ELR (cell line): ENCODE data around the gene SESN1.
"Not testable (repeated sequence)": the region's sequence is repeated elsewhere in the genome, so short reads cannot be mapped to it uniquely, and the experiment has no call there.

ENCODE experiments used
- DNase-seq: peaks from one replicate; pipeline ENCODE4 v3.0.0-alpha.2; 2015; ENCODE audit warnings: low read depth

Gene SESN1

DNA sequence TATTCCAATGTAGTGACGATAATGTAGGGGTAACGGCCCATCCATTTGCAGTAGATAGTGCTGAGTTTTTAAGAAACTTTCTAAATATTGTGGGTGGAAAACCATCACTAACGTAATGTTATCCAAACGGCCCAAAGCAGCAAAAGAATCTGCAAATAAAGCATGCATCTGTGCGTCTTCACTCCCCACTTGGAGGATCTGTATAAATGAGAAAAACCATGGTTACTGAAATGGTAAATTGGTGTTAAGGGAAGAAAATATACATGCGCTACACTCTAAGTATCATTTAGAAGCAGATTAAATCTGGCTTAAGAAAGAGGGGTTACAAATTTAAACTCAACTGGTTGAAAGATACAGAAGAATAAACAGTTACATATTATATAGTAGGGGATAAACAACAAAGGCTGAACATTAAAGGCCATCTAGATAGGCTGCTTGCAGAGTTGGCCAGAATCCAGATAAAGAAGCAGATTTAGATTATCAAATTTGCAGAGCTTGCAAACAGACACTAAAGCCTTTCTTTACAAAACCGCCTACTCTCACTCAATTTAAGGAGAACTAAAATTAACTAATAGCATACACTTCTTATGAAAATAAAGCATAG lies 93.3 kb downstream of the SESN1 start:
- DNase-seq, result no peak

DNA sequence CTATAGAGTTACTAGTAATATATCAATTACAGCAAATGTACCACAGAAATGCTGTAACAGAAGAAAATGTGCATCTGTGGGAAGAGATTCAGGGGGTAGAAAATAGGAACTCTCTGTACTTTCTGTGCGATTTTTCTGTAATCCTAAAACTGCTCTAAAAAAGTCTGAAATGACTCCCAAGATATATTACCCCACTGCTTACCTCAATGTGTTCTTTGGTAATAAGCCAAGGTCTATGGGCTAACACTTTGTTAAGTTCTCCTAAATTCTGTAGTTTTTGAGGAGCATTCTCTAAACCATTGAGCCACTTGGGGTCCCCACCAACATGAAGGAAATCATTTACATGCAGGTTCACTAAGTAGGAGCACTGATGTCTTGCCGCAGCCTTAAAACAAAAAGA lies 94.4 kb downstream of the SESN1 start:
- no peak for DNase-seq

DNA sequence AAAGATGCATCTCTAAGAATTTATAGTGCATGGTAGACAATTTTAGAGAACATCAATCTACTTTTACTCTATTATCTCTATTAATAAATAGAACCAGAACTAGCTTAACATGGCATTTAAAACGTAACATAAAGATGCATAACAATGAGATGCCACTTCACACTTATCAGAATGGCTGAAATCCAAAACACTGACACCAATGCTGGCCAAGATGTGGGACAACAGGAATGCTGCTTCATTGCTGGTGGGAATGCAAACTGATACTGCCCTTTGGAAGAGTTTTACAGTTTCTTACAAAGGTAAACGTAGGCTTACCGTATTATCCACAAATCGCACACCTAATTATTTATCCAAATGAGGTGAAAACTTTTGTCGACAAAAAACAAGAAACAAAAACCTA lies 95.2 kb downstream of the SESN1 start:
- DNase-seq, result no peak

DNA sequence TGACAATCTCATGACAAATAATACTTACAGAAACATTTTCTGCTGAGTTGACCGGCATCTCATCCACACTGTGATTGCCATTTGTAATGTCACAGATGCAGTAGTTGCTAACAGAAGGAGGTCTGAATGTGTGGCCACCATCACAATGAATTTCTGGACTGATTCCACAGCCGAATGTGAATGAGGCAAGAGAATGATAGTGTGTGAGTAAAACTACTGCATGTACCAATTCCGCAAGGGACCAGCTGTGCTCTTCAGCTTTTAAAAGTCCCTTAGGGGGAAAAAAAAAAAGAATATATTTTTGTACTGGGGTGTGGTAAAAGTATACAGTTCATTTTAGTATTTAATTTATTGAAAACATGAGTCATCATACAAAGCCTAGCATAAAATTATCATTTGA lies 96.2 kb downstream of the SESN1 start:
- no peak for DNase-seq

DNA sequence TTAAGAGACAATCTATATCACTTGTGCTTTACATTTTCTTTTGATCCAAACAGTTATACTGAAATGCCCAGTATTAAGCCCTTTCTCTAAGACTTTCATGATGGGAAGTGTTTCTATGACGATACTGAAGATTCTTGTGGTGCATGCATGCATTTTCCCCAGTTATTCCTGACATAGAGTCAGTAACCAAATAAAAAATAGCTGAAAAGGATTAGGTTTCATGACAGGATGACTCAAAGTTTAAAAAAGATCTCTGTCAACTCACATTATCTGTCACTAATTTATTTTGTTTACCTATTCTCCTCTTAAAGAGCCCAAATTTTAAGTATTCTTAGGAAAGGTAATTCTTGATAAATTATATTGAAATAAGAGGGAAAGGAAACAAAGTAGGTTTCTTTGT lies 98.4 kb downstream of the SESN1 start:
- no peak for DNase-seq

DNA sequence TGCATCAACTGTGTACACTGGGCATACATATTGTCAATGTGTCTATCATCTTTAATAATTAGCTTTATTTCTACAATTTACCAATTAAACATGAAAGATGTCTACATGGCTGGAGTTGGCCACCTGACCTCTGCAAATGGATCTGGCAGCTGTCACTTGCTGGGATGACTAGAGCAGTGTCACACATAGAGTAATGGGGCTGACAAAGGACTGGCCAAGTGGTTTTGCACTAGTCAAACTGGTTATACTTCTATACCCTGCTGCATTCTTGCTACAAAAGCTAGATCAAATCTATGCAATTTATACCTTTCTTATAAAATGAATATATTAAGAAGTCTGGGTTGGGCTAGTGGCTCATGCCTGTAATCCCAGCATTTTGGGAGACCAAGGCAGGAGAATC lies 99.3 kb downstream of the SESN1 start:
- DNase-seq, result no peak

DNA sequence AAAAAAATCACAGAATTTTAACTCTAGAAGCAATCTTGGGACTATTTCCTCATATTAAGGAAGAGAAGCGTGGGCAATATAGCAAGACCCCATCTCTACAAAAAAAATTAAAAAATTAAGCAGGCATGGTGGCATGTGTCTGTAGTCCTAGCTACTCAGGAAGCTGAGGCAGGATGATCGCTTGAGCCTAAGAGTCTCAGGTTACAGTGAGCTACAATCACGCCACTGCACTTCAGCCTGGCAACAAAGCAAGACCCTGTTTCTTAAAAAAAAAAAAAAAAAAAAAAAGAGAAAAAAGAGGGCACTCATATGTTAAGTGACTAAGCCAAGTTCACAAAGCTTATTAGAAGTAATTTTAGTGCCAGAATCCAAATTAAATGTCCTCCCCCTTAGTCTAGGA lies 100.8 kb downstream of the SESN1 start:
- DNase-seq, result no peak

DNA sequence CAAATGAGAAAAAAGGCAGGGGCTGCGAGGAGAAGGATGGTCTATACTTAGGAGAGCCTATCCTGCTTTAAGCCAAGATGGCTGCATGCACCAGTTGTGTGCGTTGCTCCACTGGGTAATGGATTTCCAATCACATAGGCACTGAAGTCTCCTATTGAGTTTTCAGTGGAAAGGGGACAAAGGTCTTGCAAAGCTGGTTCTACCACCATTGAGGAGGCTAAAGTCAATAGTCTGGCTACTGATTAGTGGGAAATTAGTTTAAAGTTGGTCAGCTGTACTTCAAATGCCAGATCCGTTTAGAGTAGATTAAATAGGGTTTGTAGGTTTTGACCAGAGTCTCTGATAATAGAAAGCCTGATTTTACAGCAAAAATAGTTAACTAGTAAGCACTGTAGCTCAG lies 104.9 kb downstream of the SESN1 start:
- DNase-seq, result no peak

DNA sequence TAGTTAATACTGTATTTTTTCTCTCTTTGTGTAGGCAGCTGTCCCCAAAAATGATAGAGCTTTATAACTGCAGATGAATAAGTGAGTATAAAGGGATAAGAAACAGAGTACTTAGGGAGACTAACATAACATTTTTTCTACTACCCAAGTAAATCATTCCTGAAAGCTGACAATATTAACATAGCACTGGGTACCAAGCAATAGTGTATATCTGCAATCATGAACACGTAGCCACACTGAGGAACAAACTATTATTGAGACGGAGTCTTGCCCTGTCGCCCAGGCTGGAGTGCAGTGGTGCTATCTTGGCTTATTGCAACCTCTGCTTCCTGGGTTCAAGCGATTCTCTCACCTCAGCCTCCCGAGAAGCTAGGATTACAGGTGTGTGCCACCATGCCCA lies 105.9 kb downstream of the SESN1 start:
- DNase-seq, result no peak

DNA sequence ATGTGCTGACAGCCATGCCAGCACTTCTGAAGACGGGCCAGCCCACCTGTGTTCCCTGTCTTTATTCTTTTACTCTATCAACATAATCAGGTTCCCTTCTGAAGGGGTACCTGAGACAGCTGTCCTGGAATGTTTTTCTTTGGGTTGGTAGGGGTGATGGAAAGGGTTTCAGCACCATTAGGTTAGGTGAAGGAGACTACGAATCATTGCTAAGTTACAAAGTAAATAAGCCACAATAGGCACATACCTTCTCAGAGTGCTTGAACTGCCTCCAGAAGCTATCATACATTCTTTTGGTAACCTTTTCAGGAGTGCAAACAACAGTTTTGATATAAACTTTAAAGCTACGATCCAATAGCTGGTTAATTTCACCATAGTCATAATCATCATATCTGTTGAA lies 106.3 kb downstream of the SESN1 start:
- no peak for DNase-seq

DNA sequence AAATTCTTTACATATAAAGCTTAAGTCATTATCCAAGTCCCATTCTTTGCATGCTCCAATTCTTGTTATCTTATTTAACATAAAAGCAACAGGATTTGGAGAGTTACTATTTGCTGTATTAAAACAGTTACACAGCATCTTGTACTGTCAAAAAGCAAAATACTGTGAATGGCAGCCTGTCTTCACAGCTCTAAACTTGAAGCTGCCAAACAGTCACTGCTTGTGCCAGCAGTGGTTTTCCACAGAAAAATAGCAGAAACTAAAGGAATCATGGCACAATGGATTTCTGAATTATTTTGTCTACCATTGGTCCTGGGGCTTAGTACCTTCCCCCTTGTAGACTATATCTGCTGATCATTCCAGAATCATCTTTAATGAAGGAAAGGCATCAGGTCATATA lies 107.5 kb downstream of the SESN1 start:
- DNase-seq, result no peak

DNA sequence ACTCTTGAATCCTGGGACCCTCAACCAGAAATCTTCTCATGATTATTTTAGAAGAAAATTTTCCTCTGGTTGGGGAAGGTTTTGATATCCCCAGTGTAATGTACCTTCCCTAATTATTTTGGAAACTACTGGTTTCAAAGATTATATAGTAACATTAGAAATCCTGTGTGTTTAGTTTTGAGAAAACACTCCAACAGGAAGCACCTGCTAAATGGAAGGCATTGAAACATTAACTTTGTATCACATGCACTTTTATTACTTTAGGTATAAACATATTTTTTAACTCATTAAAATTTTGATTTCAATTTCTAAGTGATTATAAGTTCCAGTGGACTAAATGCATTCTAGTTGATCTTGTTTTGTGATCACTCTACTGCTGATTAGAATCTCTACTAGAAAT lies 109.3 kb downstream of the SESN1 start:
- DNase-seq, result no peak

DNA sequence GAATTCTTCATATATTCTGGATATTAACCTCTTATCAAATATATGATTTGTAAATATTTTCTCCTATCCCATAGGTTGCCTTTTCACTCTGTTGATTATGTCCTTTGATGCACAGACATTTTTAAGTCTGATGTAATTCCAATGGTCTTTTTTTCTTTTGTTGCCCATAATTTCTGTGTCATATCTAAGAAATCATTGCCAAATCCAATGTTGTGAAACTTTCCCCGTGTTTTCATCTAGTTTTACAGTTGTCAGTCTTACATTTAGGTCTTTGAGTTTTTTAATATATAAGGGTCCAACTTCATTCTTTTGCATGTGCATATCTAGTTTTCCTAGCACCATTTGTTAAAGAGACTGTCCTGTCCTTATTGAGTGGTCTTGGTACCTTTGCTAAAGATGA lies 111.5 kb downstream of the SESN1 start:
- no peak for DNase-seq

DNA sequence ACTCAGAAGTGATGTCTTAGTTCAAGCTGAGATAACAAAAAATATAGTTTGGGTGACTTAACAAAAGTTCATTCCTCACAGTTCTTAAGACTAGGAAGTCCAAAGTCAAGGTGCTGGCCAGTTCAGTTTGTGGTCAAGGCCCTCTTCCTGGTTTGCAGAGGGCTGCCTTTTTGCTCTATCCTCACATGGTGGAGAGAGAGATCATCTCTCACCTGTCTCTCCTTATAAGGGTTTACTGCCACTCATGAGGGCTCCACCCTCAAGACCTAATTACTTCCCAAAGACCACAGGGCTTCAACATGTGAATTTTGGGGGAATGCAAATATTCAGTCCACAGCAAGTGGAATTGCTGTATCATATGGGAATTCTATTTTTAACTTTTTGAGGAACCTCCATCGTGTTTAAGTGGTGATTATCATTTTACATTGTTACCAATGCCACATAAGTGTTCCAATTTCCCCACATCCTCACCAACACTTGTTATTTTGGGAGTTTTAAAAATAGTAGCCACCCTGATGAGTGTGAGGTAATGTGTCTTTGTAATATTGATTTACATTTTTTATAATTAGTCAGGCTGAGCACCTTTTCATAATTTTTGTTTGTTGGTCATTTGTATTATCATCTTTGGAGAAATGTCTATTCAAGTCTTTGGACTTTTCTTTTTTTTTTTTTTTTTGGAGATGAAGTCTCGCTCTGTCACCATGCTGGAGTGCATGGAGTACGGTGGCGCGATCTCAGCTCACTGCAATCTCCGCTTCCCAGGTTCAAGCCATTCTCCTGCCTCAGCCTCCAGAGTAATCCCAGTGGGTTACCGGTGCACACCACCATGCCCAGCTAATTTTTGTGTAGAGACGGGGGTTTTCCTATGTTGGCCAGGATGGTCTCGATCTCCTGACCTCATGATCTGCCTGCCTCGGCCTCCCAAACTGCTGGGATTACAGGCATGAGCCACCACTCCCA lies 112.2 kb downstream of the SESN1 start:
- DNase-seq, result no peak

DNA sequence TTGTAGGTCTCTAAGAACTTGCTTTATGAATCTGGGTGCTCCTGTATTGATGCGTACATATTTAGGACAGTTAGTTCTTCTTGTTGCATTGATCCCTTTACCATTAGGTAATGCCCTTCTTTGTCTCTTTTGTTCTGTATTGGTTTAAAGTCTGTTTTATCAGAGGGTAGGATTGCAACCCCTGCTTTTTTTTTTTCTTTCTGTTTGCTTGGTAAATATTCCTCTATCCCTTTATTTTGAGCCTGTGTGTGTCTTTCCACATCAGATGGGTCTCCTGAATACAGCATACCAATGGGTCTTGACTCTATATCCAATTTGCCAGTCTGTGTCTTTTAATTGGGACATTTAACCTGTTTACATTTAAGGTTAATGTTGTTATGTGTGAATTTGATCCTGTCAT lies 116.0 kb downstream of the SESN1 start:
- not testable (repeated sequence) for DNase-seq

DNA sequence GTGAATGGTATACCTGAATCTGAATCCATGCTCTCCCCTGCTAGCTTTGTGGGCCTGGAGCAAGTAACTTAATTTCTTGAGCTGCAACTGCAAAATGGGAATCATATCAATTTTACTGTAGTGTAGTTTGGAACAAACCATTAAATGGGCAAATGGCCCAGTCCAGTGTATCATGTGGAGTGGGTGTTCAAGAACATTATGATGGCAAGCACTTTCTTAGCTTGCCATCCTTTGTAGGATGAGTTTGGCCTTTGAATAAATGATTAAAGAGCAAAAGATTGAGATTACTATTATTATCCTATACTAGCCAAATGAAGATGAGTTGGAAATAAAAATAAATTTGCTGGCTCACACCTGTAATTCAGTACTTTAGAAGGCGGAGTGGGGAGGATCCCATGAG lies 120.4 kb downstream of the SESN1 start:
- no peak for DNase-seq

DNA sequence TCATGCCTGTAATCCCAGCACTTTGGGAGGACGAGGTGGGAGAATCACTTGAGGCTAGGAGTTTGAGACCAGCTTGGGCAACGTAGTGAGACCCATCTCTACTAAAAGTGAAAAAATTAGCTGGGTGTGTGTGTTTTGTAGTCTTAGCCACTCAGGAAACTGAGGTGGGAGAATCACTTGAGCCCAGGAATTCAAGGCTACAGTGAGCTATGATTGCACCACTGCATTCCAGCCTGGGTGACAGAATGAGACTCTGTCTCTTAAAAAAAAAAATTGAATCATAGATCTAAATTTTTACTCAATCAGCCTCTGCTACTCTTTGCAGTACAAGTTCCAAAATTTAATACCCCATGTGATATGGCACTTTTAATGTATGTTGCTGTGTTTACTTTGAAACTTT lies 124.9 kb downstream of the SESN1 start:
- no peak for DNase-seq

DNA sequence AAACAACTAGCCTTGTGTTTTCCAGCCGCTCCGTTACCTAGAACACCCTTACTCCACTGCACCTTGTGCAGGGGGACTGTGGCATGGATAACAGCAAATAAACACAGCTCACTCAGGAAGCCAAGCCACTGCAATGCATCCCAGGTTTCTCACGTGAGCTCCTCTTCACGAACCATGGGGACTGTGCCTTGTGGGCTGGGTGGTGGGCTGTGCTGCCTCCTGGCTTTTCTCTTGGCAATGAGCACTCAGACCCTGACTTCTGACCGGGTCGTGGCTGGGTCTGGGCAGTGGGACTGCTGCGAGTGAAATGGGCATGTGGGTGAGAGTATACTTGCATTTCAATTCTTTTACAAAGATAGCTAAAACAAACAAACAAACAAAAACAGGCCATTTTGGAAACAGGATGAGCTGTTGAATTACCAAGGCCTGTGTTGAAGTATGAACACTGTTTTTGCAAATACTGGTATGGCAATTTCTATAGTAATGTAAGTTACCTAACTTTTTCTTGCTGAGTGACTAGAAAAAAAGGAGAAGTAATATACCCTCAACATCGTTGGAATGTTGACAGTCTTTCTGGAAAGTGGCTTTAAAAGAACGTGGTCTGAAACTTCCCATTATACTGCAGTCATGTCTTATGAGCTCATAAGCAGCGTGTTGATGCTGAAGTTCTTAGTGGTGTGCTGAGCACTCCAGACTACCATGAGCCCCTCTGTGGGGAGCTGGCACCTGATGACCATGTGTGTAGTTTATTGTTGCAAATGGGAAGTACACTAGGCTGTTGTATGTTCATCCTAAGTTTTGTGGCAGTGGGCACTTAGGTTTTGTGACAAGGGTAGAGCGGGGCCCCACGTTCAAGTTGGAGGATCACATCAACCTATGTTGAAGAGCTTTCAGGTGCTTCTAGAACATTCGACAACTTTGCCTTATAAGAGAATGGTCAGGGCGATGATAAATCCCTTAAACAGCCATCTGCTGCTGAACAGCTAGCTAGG lies 126.0 kb downstream of the SESN1 start:
- no peak for DNase-seq

DNA sequence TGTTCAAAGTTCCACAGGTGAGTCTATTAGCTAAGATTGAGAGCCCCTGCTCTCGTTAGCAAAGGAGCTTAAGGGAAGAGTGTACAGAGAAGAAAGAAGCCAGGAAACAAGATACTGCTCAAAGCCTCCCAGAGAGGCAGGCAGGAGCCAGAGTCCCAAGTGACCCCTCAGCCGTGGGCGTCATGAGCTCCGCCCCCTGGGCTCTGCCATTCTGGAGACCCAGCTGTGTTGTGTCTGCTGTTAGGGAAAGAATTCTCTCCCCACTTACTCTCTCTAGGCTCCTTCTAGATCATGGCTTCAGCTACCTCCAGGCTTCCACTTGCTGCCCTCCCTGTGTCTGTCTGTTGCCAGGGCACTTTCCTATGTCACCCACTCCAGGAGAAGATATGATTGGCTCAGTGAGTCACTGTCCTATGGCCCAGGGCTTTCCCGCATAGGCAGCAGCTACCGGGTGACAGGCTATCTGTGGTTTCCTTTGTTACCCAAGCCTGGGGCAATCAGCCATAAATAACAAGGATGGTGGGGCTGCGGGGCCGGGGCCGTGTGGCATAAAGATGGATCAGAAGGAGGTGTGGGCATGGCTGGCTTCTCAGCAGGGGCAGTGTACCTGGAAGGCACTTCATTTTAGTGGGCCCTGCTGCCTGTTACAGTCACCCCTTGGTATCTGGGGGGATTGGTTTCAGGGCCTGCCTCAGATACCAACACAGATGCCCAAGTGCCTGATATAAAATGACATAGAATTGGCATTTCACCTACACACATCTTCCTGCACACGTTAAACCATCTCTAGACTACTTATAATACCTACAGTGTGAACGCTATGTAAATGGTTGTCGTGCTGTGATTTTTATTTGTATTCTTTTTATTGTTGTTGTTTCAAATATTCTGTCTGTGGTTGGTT lies 127.5 kb downstream of the SESN1 start:
- peak; percentile 73 for DNase-seq

DNA sequence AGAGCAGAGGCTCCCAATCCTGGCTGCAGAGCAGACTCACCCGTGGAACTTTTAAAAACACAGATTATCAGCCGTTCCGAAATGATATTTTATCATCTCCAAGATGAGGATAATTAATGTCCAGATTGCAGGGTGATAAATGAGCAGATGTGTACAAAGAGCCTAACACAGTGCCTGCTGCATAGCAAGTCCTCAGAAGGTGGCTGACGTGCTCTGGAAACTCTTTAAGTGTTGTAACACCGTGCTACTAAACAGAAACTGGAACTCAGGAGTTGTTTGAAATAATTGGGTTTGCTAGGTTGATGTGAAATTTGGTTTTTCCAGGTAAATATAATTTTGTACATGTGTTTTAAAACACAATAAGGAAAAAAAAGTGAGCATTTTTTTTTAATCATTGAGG lies 128.4 kb downstream of the SESN1 start:
- DNase-seq, result no peak

DNA sequence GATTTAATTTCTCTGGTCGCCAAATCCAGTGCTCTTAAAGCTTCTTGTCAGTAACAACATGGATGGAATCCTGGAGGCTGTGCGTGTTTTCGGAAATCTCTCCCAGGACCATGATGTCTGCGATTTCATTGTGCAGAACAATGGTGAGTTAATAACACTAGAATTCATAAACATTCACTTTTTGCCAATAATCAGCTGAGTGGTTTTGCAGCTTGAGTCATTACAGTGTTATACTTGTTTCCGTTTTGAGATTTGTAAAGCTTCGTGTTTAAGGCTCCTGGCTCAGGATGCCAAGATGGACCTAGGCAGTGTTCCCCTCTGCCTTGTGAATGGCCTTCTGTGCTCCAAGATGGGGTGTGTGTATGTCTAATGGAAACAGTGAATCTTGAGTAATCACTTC lies 132.7 kb downstream of the SESN1 start:
- DNase-seq, result peak; percentile 80
